BLaER1 treated with 17β-estradiol and CSF1 and Interleukin-3, amounts not matched to agents 10 nM and 100 nM (cell line): ENCODE data around the gene UFD1.

Experiments used
- H3K27ac ChIP-seq, 11 experiments: shearing (Covaris generic); formaldehyde crosslinking; 2 replicates each; pipeline ENCODE4 v1.8.1; 2022
- H3K27me3 ChIP-seq, 11 experiments: shearing (Covaris generic); formaldehyde crosslinking; 2 replicates each; pipeline ENCODE4 v1.8.1; 2022
- H3K36me3 ChIP-seq, 11 experiments: shearing (Covaris generic); formaldehyde crosslinking; 2 replicates each; pipeline ENCODE4 v1.8.1; 2022
- H3K4me1 ChIP-seq, 10 experiments: shearing (Covaris generic); formaldehyde crosslinking; 2 replicates each; pipeline ENCODE4 v1.8.1; 2022
- H3K4me2 ChIP-seq, 11 experiments: shearing (Covaris generic); formaldehyde crosslinking; 2 replicates each; pipeline ENCODE4 v1.8.1; 2022
- H3K4me3 ChIP-seq, 10 experiments: shearing (Covaris generic); formaldehyde crosslinking; 2 replicates each; pipeline ENCODE4 v1.8.1; 2022
- H3K9ac ChIP-seq, 11 experiments: shearing (Covaris generic); formaldehyde crosslinking; 2 replicates each; pipeline ENCODE4 v1.8.1; 2022
- H3K9me3 ChIP-seq, 11 experiments: shearing (Covaris generic); formaldehyde crosslinking; replicated peaks in 1 of 11; 2 replicates each; pipeline ENCODE4 v1.8.1; 2022
- H4K20me1 ChIP-seq, 11 experiments: shearing (Covaris generic); formaldehyde crosslinking; 2 replicates each; pipeline ENCODE4 v1.8.1; 2022
- Cebpa-rat ChIP-seq, 11 experiments: shearing (Covaris generic); IDR thresholded peaks; 2 replicates each; pipeline ENCODE4 v1.8.1; 2022

The UFD1 gene

GRCh38 chr22:19494676-19495173, 15.7 kb upstream of the UFD1 start:
- Histone ChIP-seq H3K9ac (no peak overlapping the region), H3K27me3 (no peaks in the 10 kb centered on the region), H3K4me2 (no peak overlapping the region), H3K4me1 (no peaks in the 10 kb centered on the region), H3K36me3 (peaks cover 8 to 100% (median 94%) of the 10 kb centered on the region in 11 experiments; a peak in 19 of 22 replicates), H3K27ac (no peak overlapping the region), H3K4me3 (no peak overlapping the region), H3K9me3 (no peaks in the 10 kb centered on the region), H4K20me1 (peaks cover 0 to 55% (median 0%) of the 10 kb centered on the region in 11 experiments; a peak in 8 of 22 replicates)
- TF ChIP-seq Cebpa-rat (IDR thresholded peaks at IDR 0.05) = no peak

- H3K36me3 ChIP-seq = peaks cover 8 to 100% (median 94%) of the 10 kb centered on the region in 11 experiments; a peak in 19 of 22 replicates
- TF ChIP-seq Cebpa-rat (IDR thresholded peaks at IDR 0.05) = no peak
- no peak overlapping the region for H3K4me3 ChIP-seq
- peaks cover 0 to 50% (median 6%) of the 10 kb centered on the region in 11 experiments; a peak in 9 of 22 replicates for H4K20me1 ChIP-seq
- H3K9ac ChIP-seq = no peak overlapping the region
- no peak overlapping the region for H3K27ac ChIP-seq
- no peaks in the 10 kb centered on the region for H3K27me3 ChIP-seq
- no peaks in the 10 kb centered on the region for H3K4me1 ChIP-seq
- H3K9me3 ChIP-seq = no peaks in the 10 kb centered on the region
- no peak overlapping the region for H3K4me2 ChIP-seq
Observed at GRCh38 chr22:19494001-19494560, 15.1 kb upstream of the UFD1 start.

- no peak for TF ChIP-seq Cebpa-rat (IDR thresholded peaks at IDR 0.05)
- Histone ChIP-seq H3K9ac (no peak overlapping the region), H3K4me1 (no peaks in the 10 kb centered on the region), H4K20me1 (peaks cover 0 to 50% (median 13%) of the 10 kb centered on the region in 11 experiments; a peak in 9 of 22 replicates), H3K9me3 (no peaks in the 10 kb centered on the region), H3K4me3 (no peak overlapping the region), H3K27me3 (no peaks in the 10 kb centered on the region), H3K36me3 (peaks cover 8 to 100% (median 94%) of the 10 kb centered on the region in 11 experiments; a peak in 19 of 22 replicates), H3K4me2 (no peak overlapping the region), H3K27ac (no peak overlapping the region)
Observed at GRCh38 chr22:19492504-19493174, 13.6 kb upstream of the UFD1 start.

- Histone ChIP-seq H3K27me3 (no peaks in the 10 kb centered on the region), H3K27ac (no peak overlapping the region), H3K36me3 (peaks cover 8 to 100% (median 91%) of the 10 kb centered on the region in 11 experiments; a peak in 19 of 22 replicates), H3K4me1 (no peaks in the 10 kb centered on the region), H3K4me3 (no peak overlapping the region), H3K4me2 (no peak overlapping the region), H3K9me3 (no peaks in the 10 kb centered on the region), H3K9ac (no peak overlapping the region), H4K20me1 (peaks cover 0 to 45% (median 13%) of the 10 kb centered on the region in 11 experiments; a peak in 9 of 22 replicates)
- no peak for TF ChIP-seq Cebpa-rat (IDR thresholded peaks at IDR 0.05)
Observed at GRCh38 chr22:19490628-19491230, 11.7 kb upstream of the UFD1 start.

- Histone ChIP-seq H3K27me3 (no peaks in the 10 kb centered on the region), H3K4me2 (no peak overlapping the region), H3K4me1 (no peaks in the 10 kb centered on the region), H3K9ac (no peak overlapping the region), H4K20me1 (peaks cover 0 to 51% (median 13%) of the 10 kb centered on the region in 11 experiments; a peak in 9 of 22 replicates), H3K36me3 (peaks cover 7 to 100% (median 91%) of the 10 kb centered on the region in 11 experiments; a peak in 21 of 22 replicates), H3K4me3 (no peak overlapping the region), H3K27ac (no peak overlapping the region), H3K9me3 (no peaks in the 10 kb centered on the region)
- no peak for TF ChIP-seq Cebpa-rat (IDR thresholded peaks at IDR 0.05)
Observed at GRCh38 chr22:19488884-19489843, 10.2 kb upstream of the UFD1 start.

GRCh38 chr22:19488285-19488684, 9.3 kb upstream of the UFD1 start:
- peaks cover 0 to 47% (median 13%) of the 10 kb centered on the region in 11 experiments; a peak in 8 of 22 replicates for H4K20me1 ChIP-seq
- H3K4me3 ChIP-seq = no peak overlapping the region
- no peak for TF ChIP-seq Cebpa-rat (IDR thresholded peaks at IDR 0.05)
- H3K4me1 ChIP-seq = no peaks in the 10 kb centered on the region
- H3K36me3 ChIP-seq = peaks cover 4 to 100% (median 91%) of the 10 kb centered on the region in 11 experiments; a peak in 21 of 22 replicates
- no peaks in the 10 kb centered on the region for H3K9me3 ChIP-seq
- no peak overlapping the region for H3K4me2 ChIP-seq
- no peak overlapping the region for H3K27ac ChIP-seq
- H3K27me3 ChIP-seq = no peaks in the 10 kb centered on the region
- H3K9ac ChIP-seq = no peak overlapping the region

- Histone ChIP-seq H3K9me3 (no peaks in the 10 kb centered on the region), H4K20me1 (peaks cover 0 to 34% (median 2%) of the 10 kb centered on the region in 11 experiments; a peak in 14 of 22 replicates), H3K27ac (no peak overlapping the region), H3K4me2 (no peak overlapping the region), H3K9ac (no peak overlapping the region), H3K4me1 (peaks cover 9 to 17% (median 13%) of the 10 kb centered on the region in 10 experiments), H3K36me3 (peaks cover 4 to 76% (median 73%) of the 10 kb centered on the region in 11 experiments; a peak in 21 of 22 replicates), H3K27me3 (no peaks in the 10 kb centered on the region), H3K4me3 (no peak overlapping the region)
- no peak for TF ChIP-seq Cebpa-rat (IDR thresholded peaks at IDR 0.05)
Observed at GRCh38 chr22:19483481-19484244, 4.7 kb upstream of the UFD1 start.

GRCh38 chr22:19482297-19482696, 3.3 kb upstream of the UFD1 start:
- Histone ChIP-seq H3K4me2 (no peak overlapping the region), H3K9me3 (no peaks in the 10 kb centered on the region), H3K4me3 (no peak overlapping the region), H3K36me3 (peaks cover 4 to 63% (median 60%) of the 10 kb centered on the region in 11 experiments; a peak in 21 of 22 replicates), H4K20me1 (peaks cover 2 to 32% (median 14%) of the 10 kb centered on the region in 11 experiments; a peak in 20 of 22 replicates), H3K27ac (no peak overlapping the region), H3K9ac (peak overlapping the region in 1 of 11 experiments; percentile 41; a peak in 2 of 22 replicates), H3K27me3 (no peaks in the 10 kb centered on the region), H3K4me1 (peaks cover 18 to 26% (median 22%) of the 10 kb centered on the region in 10 experiments)
- TF ChIP-seq Cebpa-rat (IDR thresholded peaks at IDR 0.05) = no peak
